ENCODE results near the gene RNFT2.

DNA sequence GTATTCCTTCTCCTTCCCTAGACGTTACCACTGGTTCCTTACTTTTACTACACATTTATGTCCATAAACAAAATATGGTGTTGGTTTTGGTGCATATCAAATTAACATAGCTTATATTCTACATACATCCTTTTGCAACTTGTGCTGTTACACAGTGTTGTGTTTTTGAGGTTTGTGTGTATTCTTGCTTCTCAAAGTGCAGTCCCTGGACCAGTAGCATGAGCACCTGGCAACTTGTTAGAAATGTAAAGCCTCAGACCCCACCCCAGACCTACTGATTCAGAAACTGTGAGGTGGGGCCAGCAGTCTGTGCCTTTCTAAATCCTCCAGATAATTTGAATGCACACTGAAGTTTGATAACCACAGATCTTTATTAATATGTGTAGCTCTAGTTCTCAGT is 65.9 kb downstream of the RNFT2 start:
- TF ChIP-seq, protein P1, sequence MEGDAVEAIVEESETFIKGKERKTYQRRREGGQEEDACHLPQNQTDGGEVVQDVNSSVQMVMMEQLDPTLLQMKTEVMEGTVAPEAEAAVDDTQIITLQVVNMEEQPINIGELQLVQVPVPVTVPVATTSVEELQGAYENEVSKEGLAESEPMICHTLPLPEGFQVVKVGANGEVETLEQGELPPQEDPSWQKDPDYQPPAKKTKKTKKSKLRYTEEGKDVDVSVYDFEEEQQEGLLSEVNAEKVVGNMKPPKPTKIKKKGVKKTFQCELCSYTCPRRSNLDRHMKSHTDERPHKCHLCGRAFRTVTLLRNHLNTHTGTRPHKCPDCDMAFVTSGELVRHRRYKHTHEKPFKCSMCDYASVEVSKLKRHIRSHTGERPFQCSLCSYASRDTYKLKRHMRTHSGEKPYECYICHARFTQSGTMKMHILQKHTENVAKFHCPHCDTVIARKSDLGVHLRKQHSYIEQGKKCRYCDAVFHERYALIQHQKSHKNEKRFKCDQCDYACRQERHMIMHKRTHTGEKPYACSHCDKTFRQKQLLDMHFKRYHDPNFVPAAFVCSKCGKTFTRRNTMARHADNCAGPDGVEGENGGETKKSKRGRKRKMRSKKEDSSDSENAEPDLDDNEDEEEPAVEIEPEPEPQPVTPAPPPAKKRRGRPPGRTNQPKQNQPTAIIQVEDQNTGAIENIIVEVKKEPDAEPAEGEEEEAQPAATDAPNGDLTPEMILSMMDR (IDR thresholded peaks at IDR 0.05) = no peak
- no peak for TF ChIP-seq POLR2A (IDR thresholded peaks at IDR 0.05)
